Hematopoietic multipotent progenitor cell treated with erythropoietin and hydrocortisone succinate and interleukin-3 and kit ligand, for 8 days (in vitro differentiated cells): ENCODE results near the gene PDIA4.
"Not testable (repeated sequence)": the region's sequence is repeated elsewhere in the genome, so short reads cannot be mapped to it uniquely, and the experiment has no call there.

Source experiments
- DNase-seq: peaks from one replicate; pipeline ENCODE4 v3.0.0-alpha.2; 2015

Gene PDIA4

GRCh38 chr7:149028346-149029109 is at the start of gene PDIA4:
Gene PDIA4, minus strand, starts transcription at chr7:149028505. Its CDS starts 97 bp downstream, at chr7:149028408.
- DNase-seq: peak; percentile 99

DNA sequence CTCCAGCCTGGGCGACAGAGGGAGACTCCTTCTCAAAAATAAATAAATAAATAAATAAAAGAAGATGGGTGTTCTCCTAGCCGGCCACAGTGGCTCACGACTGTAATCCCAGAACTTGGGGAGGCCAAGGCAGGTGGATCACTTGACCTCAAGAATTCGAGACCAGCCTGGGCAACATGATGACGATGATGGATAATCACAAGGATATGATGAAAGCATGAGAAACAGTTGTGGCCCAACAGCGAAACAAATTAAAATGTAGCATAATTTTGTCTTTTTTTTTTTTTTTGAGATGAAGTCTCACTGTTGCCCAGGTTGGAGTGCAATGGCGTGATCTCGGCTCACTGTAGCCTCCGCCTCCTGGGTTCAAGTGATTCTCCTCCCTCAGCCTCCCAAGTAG is 49.3 kb upstream of the PDIA4 start:
- no peak for DNase-seq

- no peak for DNase-seq
Measured at GRCh38 chr7:149075286-149075685, 47.0 kb upstream of the PDIA4 start.

- DNase-seq: no peak
Measured at GRCh38 chr7:149074116-149074885, 46.0 kb upstream of the PDIA4 start.

DNA sequence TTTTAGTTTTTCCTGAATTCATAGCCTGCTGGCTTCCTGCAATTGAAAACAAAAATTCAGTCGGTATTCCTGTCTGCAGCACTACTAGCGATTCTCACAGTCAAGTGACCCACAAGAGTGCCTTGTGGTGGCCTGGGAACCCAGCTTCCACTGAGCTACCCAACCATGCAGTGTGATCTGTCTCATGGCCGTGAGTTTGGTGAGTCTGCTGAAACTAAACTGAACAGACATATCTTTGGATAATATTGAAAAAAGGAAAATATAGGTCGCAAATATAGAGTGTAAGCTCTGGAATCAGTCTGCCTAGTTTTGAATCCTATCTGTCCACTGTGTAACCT is 44.1 kb upstream of the PDIA4 start:
- DNase-seq: no peak

GRCh38 chr7:149071641-149072437 is 43.5 kb upstream of the PDIA4 start:
- peak; percentile 56 for DNase-seq

DNA sequence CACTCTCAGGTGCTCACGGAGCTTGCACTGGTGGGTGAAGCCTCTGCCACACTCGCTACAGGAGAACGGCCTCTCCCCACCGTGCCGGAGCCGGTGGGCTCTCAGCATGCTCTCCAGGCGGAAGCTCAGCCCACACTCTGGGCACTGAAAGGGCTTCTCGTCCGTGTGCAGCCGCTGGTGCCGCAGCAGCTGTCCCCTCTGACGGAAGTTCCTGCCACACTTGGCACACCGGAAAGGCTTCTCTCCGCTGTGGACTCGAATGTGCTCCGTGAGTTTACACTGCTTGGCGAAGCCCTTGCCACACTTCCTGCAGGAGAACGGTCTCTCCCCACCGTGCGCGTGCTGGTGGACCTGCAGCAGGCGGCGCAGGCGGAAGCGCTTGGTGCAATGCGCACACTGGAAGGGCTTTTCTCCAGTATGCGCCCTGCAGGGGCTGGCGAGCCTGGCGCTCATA is 42.9 kb upstream of the PDIA4 start:
- DNase-seq: no peak

DNA sequence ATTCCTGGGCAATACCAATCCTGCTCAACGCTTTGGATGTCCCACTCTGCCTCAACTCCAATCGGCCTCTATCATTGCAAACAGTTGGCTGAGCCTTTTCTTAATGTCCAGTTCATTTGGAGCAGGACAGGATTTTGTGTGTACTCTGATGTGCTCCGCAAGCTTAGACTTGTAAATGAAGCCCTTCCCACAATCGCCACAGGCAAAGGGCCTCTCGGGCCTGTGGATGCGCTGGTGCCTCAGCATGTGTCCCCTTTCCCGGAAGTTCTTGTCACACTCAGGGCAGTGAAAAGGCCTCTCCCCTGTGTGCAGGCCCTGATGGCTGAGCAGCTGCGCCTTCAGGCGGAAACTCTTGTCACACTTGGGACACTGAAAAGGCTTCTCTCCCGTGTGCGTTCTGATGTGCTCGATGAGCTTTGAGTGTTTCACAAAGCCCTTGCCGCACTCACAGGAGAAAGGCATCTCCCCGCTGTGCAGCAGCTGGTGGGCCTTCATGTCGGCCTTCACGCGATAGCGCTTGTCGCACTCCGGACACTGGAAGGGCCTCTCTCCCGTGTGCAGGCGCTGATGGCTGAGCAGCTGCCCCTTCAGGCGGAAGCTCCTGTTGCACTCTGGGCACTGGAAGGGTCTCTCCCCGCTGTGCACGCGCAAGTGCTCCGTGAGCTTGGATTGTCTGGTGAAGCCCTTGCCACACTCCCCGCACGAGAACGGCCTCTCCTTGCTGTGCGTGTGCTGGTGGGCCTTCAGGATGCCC is 42.2 kb upstream of the PDIA4 start:
- DNase-seq: no peak

GRCh38 chr7:149067869-149068268 is 39.6 kb upstream of the PDIA4 start:
- DNase-seq: no peak

DNA sequence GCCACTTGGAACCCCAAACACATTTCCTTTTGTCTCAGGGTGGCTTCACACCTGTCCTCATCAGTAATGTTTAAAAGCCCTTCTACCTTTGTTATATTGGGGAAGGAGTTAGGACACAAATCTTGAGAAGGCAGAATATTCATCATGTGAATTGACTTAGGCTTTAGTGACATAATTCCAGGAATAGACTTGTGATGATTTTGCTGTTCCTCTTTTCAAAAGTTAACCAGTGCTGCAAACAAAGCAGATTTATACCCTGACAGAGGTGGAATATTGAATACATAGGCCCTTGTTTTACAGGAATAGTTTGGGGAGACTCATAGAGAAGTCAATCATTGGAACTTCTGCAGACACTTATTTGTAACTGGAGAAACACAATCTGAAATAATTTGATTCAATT is 35.2 kb upstream of the PDIA4 start:
- DNase-seq: no peak

GRCh38 chr7:149062217-149062899 is 34.1 kb upstream of the PDIA4 start:
- not testable (repeated sequence) for DNase-seq

DNA sequence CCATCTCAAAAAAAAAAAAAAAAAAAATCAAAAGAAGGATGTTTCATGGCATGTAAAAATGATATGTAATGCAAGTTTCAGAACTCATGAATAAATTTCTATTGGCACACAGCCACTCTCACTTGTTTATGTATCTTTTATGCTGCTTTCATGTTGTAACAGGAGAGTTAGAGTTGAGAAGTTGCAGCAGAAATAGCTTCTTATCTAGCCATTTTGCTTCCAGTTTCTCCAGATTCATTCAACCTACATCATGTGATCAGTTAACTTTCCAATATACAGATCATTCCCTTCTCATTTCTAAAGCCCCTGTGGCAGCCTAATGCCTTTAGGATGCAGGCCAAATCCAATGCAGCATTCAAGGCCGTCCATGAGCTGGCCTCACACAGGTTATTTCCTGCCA is 31.9 kb upstream of the PDIA4 start:
- no peak for DNase-seq

- no peak for DNase-seq
Measured at GRCh38 chr7:149053885-149054284, 25.6 kb upstream of the PDIA4 start.

DNA sequence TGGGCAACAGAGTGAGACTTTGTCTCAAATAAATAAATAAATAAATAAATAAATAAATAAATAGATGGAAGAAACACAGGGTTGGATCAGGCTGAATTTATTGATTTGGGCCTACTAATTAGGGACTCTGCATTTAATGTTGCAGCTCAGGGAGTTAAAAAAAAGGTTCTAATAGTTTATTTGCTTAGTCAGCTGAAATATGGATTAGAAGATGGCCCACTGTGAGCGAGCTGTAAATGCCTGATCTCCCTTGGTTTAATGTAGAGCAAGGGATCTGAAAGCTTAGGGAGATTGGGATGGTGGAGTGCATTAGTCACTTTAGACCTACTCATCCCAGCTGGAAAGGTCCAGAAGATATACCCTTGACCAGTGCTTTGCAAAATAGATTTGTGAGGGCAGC is 25.1 kb upstream of the PDIA4 start:
- DNase-seq: no peak

GRCh38 chr7:149050941-149051340 is 22.6 kb upstream of the PDIA4 start:
- no peak for DNase-seq

DNA sequence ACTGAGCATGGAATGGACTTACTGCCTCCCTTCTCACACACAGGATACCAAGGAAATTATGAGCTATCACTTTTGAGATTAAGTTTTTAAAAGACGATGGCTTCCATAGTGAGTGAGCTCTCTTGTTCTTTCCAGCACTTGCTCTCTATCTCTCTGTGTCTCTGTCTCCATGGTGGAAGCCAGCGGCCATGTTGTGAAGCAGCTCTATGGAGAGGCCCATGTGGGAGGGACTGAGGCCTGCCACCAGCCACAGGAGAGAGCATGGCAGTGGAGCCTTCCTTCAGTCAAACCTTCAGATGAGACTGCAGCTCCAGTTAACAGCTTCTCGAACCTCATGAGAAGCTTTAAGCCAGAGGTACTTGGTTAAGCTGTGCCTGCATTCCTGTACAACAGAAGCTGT is 20.5 kb upstream of the PDIA4 start:
- DNase-seq: no peak

DNA sequence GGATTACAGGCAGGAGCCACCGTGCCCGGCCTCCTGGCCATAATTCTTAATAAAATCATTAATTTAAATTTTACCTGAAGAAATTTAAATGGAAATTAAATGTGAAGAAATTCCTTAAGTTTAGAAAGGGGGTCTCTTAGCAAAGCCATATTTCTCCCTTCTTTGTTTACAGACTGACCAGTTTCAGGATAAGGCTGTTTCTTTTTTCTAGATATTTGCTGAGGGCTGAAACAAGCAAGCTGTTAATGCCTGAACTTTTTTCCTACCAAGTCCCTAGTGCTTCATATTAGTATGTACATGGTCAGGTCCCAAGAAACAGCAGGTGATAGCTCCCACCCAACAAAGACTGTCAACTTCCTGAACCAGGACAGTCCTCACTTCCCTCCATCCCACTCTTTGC is 18.1 kb upstream of the PDIA4 start:
- DNase-seq: no peak

- DNase-seq: no peak
Measured at GRCh38 chr7:149043936-149044335, 15.6 kb upstream of the PDIA4 start.

DNA sequence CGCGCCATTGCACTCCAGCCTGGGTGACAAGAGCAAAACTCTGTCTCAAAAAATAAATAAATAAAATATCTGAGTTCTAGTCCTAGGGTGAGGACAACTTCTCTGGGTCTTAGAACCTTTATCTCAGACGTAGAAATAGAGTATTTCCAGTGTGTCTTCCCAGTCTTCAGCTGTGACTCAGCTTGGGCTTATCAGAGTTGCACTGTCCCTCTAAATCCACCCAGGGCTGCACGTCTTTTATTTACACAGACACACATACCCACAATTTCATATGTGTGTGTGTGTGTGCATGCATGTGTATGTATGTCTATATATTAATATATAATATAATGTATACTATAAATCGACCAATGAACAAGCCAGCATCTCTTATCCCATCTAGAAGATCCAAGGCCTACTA is 13.0 kb upstream of the PDIA4 start:
- DNase-seq: peak; percentile 20

- not testable (repeated sequence) for DNase-seq
Measured at GRCh38 chr7:149038641-149039040, 10.3 kb upstream of the PDIA4 start.

- no peak for DNase-seq
Measured at GRCh38 chr7:149036676-149037075, 8.4 kb upstream of the PDIA4 start.

GRCh38 chr7:149031353-149031910 is 3.1 kb upstream of the PDIA4 start:
- DNase-seq: no peak
